Kidney tubule cell (primary cell): Measurements from ENCODE around the gene PDE6B.
"Not testable (repeated sequence)": the region's sequence is repeated elsewhere in the genome, so short reads cannot be mapped to it uniquely, and the experiment has no call there.

ENCODE experiments used
- DNase-seq: peaks from one replicate; pipeline ENCODE4 v3.0.0-alpha.2; 2018; ENCODE audit warnings: low spot score

The PDE6B gene

DNA sequence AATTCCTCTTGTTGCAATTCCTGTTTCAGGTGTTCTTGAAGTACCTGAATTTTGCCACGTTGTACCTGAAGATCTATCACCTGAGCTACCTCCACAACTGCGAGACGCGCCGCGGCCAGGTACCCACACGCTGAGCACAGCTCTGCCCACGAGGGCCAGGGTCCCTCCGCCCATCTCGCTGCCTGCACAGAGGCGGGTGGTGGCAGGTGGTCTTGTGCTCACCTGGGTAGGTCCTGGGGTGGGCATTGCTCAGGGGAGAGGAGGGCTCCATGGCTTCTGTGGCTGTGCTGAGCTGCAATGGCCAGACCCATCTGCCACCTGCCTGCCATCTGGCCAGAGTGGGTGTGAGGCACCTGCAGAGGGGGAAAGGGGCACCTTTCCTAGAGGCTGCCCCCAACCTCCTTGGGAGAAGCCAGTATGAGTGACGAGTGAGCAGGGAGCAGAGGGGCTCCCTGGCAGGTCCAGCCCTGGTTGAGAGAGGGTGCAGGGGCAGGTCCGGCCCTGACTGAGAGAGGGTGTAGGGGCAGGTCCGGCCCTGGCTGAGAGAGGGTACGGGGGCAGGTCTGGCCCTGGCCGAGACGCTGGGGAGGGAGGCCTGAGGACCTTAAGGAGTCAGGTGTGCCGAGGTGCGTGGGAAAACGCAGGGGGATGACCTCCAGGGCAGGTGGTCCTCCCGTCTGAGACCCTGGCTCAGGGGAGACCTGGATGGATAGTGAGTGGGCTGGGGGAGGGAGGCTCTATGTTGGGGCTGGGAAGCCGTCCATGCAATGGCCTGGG lies 10.7 kb downstream of the PDE6B start:
- no peak for DNase-seq

DNA sequence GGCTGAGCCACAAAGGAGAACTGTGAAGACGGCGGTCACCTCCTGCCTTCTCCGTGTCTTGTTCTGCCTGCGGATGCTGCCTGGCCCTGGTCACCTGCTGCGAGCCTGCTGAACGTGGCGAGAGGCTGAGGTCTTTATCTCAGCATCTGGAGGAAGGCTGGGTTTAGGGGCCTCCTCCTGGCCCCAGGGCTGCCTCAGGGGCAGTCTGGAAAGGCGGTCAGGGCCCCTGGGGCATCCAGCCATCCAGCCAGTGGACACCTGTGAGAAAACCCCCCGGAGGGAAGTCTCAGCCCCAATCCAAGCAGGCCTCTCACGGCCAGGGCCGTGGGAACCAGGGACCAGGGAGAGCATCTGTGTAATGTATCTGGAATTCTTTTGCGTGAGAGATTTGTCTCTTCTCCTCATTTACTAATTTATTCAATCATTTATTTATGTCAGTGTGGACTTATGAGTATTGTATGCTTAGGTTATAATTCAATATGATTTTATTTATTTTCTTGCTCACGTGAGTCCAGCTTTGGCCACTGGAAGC lies 11.3 kb downstream of the PDE6B start:
- DNase-seq, result no peak

DNA sequence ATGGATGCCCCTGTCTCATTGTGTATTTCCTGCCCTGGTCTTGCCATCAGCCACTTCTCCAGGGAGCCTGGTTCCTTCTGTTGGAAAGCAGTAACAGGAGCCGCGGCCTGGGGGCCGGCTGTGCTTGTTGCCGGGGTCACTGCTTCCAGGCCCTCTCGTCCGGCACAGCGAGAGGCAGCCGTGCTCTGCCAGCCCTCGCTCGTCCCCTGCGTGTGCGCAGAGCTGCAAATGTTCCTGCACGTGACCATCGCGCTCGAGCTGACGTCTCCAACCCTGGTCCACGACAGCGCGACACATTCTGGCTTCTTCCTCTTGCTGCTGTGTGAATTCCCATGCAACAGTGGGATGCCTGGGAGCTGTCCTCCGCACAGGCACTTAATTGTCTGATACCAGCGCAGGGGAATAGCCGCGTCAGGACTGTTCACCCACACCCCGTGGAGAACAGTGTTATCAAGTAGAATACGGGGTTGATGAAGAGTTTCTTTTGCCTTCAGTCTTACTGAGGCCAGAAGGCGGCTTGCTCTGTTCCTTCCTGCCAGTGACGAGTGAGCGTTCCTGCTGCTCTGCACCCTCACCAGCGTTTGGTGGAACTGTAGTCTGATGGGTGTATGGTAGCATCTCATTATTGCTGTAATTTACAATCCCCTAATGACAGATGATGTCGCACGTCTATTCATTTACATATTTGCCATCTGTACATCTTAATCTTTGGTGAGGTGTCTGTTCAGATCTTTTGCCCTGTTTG lies 12.3 kb downstream of the PDE6B start:
- no peak for DNase-seq

DNA sequence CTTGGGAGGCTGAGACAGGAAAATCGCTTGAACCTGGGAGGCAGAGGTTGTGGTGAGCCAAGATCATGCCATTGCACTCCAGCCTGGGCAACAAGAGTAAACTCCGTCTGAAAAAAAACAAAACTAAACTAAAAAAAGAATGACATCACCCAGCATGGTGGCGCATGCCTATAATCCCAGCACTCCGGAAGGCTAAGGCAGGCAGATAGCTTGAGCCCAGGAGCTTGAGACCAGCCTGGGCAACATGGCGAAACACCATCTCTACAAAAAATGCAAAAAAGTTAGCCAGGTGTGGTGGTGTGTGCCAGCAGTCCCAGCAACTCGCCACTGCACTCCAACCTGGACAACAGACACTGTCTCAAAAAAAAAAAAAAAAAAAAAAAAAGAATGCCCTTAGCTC lies 17.0 kb downstream of the PDE6B start:
- not testable (repeated sequence) for DNase-seq

DNA sequence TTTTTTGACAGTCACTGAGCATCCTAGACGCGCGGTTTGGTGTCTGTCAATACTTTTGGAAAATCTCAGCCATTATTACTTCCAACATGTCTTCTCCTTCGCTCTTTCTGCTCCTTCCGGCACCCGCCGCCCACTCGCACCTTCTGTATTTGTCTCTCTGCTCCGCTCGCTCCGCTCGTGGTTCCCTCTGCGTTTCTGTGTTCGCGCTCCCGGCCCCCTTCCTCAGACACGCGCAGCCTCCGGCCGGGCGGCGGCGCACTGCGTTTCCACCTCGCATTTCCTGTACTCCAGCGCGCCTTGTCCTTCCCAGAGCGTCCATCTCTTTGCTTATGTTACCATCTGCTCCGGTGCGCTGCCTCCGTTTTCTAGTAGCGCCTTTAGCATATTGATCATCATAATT lies 21.1 kb downstream of the PDE6B start:
- DNase-seq, result no peak

DNA sequence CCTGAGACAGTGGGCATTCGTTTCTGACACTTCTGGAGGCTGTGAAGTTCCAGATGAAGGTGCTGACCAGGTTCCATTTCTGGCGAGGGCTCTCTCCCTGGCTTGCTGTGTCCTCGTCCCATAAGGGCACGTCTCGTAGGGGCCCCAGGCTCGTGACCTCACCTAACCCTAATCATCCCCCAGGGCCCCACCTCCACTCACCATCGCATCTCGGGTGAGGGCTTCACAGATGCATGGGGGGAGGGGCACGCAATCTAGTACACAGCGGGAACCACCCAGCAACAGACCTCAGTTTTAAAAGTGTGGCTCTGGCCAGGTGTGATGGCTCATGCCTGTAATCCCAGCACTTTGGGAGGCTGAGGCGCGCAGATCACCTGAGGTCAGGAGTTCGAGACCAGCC lies 22.1 kb downstream of the PDE6B start:
- DNase-seq, result no peak

DNA sequence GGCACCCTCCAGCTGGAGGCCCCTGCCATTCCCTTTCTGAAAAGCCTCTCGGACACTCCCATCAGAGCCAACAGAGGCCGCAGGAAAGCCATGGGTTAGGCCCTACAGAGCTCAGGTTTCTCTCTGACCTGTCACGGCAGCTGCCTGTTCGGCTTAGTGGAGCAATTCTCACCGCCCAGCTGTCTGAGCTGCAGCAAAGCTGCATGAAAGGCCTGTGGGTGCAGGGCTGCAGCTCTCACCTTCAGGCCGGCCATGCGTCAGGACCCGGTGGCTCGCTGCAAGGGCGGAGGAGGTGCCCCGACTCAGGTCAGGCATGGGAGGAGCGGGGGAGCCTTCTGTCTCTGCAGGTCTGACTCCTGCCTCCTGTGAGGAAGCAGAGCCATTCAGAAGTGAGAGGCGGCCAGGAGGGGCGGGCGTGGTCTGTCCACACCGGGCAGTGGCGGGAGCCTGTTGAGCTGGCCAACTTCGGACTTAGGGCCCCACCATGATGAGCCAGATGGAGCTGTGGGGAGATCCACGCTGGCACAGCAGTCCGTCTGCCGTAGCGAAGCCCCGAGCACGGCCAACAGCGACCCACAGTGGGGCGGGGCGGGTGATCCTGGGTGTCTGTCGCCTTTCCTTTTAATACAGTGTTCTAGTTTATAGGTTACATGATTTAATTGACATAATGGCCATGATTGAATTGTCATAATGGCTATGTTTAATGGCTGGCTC lies 23.4 kb downstream of the PDE6B start:
- DNase-seq, result no peak

DNA sequence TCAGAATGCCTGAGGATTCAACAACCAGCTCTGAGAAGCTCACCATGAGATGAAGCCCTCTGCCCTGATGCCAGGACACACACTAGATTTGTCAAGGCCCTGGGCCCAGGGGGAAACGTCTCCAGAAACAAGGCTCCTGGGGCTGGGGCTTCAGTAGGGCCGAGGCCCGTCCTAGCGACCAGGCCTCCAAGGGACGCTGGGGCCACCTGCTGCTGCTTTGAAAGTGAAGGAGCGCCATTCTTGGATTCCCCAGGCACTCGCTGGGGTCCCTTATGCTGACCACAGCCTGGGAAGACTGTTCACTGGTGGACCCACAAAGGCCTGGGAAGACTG lies 23.9 kb downstream of the PDE6B start:
- no peak for DNase-seq

DNA sequence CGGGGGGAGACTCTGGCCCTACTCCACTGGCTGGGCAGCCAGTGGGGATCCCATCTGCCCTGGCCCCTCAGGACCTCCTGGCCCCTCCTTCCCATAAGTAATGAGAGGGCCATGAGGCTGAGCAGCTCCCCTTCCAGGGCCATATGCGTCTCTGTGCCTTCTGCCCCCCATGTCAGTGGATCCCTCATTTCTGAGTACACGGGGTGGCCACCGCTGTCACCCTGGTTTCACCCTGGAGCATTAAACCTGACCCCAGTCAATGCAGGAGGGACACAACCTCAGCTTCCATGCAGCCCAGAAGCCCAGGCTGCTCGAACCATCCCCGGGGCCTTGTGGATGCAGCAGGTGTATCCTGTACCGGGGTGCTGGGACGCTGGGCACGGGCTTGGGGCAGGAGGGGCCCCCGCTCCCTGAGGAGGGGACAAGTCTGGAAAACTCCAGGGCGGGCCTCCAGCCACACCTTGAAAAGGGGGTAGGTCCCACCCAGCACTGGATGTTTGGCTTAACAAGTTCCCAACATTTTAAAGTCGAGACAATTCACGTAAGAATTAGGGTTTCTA lies 24.5 kb downstream of the PDE6B start:
- DNase-seq, result no peak

DNA sequence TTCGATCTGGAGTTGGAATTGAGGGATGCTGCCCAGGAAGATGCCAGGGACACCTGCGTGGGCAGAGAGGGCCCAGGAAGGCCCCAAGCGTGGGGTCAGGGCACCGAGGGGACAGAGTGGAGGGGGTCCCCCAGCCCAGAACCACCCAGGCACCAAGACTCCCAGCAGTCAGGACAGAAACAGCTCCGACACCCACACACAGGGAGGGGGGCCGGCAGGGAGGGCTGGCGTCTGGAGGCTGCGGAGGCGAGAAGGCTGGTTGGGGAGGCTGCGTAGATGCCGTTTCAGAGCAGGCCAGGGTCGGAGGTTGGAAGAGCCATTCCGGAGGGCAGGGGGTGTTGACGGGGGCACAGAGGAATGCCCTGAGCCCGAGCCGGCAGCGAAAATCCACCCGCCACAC lies 25.1 kb downstream of the PDE6B start:
- DNase-seq, result no peak

DNA sequence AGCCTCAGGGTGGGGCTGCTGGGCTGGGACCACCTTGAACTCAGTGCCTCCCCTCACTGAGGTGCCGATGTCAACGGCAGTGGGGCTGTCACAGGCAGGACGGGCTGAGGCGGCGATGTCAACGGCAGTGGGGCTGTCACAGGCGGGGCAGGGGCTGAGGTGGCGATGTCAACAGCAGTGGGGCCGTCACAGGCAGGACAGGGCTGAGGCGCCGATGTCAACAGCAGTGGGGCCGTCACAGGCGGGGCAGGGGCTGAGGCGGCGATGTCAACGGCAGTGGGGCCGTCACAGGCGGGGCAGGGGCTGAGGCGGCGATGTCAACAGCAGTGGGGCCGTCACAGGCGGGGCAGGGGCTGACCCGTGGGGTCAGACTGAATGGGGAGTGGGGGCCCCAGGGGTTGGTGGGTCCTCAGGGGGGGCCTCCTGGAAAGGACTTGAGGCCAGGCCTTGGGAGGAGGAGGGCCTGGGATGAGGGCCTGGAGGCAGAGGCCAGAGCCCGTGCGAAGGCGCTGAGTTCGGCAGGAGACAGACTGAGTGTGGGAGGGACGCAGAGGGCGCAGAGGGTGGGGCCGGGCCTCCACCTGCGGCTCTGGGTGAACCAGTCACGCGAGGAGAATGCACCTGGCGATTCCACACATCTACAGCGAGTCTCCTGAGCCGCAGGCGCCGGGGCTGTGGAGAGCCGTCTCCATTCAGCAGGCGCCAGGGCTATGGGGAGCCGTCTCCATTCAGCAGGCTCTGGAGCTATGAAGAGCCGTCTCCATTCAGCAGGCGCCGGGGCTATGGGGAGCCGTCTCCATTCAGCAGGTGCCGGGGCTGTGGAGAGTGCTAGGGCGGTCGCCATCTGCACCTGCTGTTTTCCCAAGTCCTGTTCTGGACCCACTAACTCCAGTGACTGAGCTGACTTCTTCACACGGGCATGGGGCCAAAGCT lies 25.8 kb downstream of the PDE6B start:
- DNase-seq, result peak; percentile 30

DNA sequence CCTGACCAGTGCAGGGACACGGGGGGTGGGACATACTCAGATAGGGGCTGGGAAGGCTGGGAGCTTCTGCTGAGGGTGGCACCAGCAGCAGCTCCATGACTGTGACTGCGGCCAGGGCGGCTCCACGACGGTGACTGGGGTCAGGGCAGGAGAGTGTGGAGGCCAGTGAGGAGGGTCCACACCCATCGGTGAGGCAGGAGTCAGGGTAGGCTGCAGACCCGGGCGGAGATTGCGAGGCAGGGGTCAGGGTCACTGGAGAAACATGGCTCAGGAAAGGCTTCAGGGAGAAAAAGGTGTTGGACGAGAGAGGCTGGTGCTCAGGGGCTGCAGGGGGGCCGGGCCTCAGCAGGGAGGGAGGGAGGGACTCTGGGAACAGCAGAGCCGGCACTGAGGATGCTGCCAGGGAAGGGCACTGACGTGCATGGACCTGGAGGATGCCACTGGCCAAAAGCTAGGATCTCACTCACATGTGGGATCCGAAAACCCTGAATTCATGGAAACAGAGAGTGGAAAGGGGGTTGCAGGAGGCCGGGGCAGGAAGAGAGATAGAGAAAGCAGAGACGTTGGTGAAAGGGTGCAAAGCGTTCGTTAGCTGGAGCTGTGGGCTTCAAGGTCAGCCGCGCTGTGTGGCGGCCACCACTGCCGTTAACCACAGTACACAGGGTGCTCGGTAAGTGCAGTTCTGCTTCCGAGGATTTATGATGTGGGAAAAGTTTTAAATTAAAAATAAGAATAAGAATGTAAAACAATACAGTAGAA lies 26.7 kb downstream of the PDE6B start:
- no peak for DNase-seq

DNA sequence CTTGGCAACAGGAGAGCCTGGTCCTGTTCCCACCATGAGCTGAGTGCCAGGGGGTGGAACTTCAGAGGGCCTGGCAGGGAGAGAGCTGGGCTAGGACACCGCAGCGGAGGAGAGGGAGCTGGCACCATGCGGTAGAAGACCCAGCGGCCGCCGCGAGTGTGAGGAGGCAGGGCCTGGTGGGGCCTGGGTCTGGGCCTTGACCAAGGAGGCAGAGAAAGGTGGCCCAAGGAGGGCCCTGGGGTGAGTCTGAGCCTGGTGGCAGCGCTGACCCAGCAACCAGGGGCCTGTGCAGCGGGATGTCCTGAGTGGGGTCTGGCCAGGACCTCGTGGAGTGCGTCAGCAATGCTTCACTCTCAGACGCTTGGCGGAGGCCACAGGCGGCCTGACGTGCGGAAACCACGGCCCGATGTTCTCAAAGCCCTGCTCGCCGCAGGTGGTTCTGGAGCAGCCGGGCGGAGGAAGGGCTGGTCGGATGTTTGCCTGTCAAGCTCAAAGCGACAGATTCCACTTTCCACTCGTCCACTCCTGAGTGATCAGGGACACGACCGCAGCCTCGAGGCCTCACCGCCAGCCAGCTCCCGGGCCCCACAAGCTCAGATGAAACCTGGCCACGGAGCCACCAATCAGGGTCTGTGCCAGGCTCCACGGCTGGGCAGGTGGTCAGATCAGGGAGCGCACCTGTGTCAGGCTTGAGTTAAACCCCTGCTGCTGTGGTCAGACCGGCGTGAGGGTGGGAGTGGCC lies 27.9 kb downstream of the PDE6B start:
- no peak for DNase-seq

DNA sequence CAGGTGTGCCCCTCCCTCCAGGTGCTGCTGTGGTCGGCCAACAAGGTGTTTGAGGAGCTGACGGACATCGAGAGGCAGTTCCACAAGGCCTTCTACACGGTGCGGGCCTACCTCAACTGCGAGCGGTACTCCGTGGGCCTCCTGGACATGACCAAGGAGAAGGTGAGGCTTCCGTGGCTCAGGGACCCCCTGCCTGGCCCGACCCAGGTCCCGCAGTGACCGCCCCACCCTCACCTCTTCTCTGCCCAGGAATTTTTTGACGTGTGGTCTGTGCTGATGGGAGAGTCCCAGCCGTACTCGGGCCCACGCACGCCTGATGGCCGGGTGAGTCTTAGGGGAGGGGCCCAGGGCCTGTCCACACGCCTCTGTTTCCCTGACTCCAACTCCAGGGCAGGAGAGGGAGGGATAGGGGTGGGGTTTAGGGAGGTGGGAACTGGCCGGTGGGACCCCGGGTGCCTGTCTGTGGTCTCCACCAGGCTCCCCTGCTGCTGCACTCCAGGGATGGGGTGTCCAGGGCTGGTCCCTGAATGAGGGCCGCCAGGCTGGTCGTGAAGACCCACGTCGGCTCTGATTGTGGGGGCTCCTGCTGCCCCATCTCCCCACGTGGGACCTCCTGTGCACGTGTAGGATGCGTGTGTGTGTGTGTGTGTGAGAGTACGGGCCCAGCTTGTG lies 28.6 kb downstream of the PDE6B start:
- no peak for DNase-seq

DNA sequence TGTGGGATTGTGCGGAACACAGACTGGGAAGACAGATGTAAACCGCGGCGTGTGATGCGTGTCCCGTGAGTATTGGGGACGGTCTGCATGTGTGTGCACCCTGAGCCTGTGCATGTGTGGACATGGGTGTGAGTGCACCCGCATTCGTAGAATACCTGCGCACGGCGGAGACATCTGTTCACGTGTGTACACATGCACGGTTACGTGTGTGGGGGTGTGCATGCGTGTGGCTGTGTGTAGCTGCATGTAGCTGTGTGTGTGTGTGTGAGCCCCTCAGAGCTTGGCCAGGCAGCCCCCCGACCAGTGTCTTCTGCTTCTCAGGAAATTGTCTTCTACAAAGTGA lies 29.1 kb downstream of the PDE6B start:
- no peak for DNase-seq

DNA sequence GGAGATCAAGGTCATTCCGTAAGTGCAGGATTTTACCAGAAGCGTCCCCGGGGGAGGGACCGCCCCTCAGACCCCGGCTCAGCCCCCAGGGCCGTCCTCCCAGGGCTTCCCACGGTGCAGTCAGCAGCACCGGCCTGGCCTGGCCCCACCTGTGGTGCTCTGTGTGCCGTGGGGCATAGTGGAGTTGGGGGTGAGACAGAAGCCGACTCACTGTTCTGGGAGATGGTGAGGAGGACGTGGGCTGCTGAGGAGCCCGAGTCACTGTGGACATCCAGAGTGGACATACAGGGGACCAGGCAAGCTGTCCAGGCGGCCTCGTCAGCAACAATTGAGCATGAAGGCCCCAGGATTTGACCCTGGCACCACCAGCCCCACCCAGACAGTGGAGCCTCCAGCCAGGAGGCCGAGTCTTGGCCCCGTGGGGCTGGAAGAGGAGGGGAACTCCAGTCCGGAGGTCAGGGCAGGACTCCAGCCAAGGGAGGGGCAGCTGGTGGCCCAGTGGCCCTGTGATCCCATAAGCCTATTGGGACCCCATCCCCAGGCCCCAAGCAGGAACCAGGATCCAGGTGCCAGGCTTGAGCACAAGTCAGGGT lies 29.6 kb downstream of the PDE6B start:
- DNase-seq, result no peak

DNA sequence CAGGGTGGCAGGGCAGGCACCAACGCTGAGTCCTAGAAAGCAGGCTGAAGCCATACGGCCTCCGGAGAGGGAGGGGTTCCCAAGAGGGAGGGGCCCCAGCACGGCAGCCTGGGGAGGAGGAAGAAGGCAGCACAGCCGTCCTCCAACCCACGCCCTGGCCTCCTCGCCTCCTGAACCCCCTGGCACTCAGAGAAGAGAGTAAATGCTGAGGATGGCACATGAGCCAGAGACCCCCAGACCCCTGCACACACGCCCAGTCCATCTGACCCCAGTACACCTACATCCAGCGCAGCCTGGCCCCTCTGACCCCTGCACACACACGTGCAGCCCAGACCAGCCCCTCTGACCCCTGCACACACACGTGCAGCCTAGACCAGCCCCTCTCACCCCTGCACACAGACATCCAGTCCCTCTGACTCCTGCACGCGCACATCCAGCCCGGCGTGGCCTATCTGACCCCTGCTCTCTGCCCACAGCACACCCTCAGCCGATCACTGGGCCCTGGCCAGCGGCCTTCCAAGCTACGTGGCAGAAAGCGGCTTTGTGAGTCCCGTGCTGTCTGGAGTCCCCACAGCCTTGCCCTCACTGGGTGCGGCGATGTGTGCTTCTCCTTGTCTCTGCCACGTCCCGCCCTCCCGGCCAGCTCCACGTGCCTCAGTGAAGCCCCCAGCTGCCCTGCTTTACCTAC lies 30.2 kb downstream of the PDE6B start:
- no peak for DNase-seq
